Ovary (tissue), 9 donors: ENCODE data around the gene LCLAT1. TPM values are rescaled to one million over a fixed set of nuclear protein-coding genes. Genes with fewer than 3 reads are reported as not detected.
A peak's percentile ranks its signal among the peaks of the same experiment; 100 is the strongest.

Source experiments
- DNase-seq, 5 donors: peaks; one replicate each; pipeline ENCODE4 v3.0.0-alpha.2; 2019 to 2020
- H3K27ac ChIP-seq, 2 donors: fragments of 200-600 bp; one replicate each; pipeline versions ENCODE4 v1.5.1 to v1.8.0; 2019 to 2022
- H3K27me3 ChIP-seq: fragments of 200-600 bp; one replicate; pipeline ENCODE4 v1.8.0; 2022
- H3K36me3 ChIP-seq: fragments of 200-600 bp; sonication (generic); one replicate; pipeline ENCODE4 v1.5.1; 2019
- H3K4me1 ChIP-seq: one replicate; pipeline ENCODE4 v1.8.1; 2013; ENCODE audit warnings: mild to moderate bottlenecking, moderate library complexity; ENCODE audit not compliant: insufficient read depth
- H3K4me3 ChIP-seq: fragments of 200-600 bp; sonication (generic); one replicate; pipeline ENCODE4 v1.5.1; 2017
- H3K9me3 ChIP-seq, 2 donors: fragments of 200-600 bp in 1 of 2; sonication (generic) in 1 of 2; one replicate each; pipeline versions ENCODE4 v1.5.1 to v1.8.1; 2013 to 2019; ENCODE audit warnings: mild to moderate bottlenecking in 1 of 2, moderate library complexity in 1 of 2
- CTCF ChIP-seq, 3 donors: fragments of 450-650 bp in 2 of 3; fragments of 200-600 bp in 1 of 3; IDR thresholded peaks; one replicate each; pipeline versions ENCODE4 v1.5.1 to v1.8.0; 2016 to 2022; ENCODE audit warnings: antibody characterized with exemption in 3 of 3, mild to moderate bottlenecking in 1 of 3
- EP300 ChIP-seq: sonication (generic); formaldehyde crosslinking; IDR thresholded peaks from one replicate; pipeline ENCODE4 v1.6.1; 2017; ENCODE audit warnings: antibody characterized with exemption
- POLR2A ChIP-seq: fragments of 450-650 bp; IDR thresholded peaks from one replicate; pipeline ENCODE4 v1.6.1; 2017; ENCODE audit warnings: antibody characterized with exemption, mild to moderate bottlenecking, moderate library complexity
- WGBS, 3 donors: extraction: QIAGEN DNeasy Blood & Tissue Kit in 1 of 3; methylation state at CpG; one replicate each; pipeline versions ENCODE4 v1.1.5 to v1.1.7; 2013 to 2017; 5-methylcytosine and 5-hydroxymethylcytosine counted together
- intact Hi-C, 4 donors: fragments of 100-400 bp; cut with DNase I; formaldehyde crosslinking; loops; one replicate each; pipeline versions ENCODE4 v1.11.0 to v1.15.1; 2022 to 2023
- polyA plus RNA-seq, 2 donors: library from polyadenylated mRNA; stranded (reverse); fragments of 200-250 nt in 1 of 2; fragments of 350-450 nt in 1 of 2; fragmentation: Illumina TruSeq in 1 of 2; extraction: RNeasy Lipid Tissue Mini Kit (QIAGEN cat#74804) in 1 of 2; gene quantifications; one replicate each; pipeline ENCODE4 v1.2.3, GENCODE V29; 2013 to 2014
- total RNA-seq, 7 donors: library from RNA; depleted of rRNA in 2 of 7; stranded (reverse); fragments of >200 nt in 2 of 7; fragmentation: NEBNext Ultra II Directional in 3 of 7; extraction: Animal tissue kit (Norgen Biotek cat#: 25700) in 3 of 7; gene quantifications; one replicate each; pipeline versions ENCODE4 v1.1.0 to v1.2.4, GENCODE V29; 2016 to 2023
- donor health status: DM: no; HTN: no; CAD: no; lungs with moderate emphysema.
- donor health status: DM: no; HTN: no; CAD: no.
- donor health status: Bipolar disorder and iron deficiency.
- donor health status: DM: yes; HTN: yes; CAD: no.
- donor health status: DM: no; HTN: no; CAD: no.
- donor health status: DM: yes; HTN: yes; CAD: no.

The LCLAT1 gene
- total and polyA plus RNA-seq, 9 donors, result 3.2 to 26.5 (median 22.6) TPM

- no peaks in the 10 kb centered on the region for H3K9me3 ChIP-seq
- intact Hi-C loops, result no loop called here
- H3K4me3 ChIP-seq, result no peak overlapping the region
- 93 to 95% (median 94%) methylated on average over 1 of the region's 1 CpG for WGBS, 3 donors
- TF ChIP-seq CTCF (IDR thresholded peaks at IDR 0.05) (no peak), EP300 (no peak), POLR2A (no peak)
- peaks cover 3% of the 10 kb centered on the region for H3K4me1 ChIP-seq
- no peaks in the 10 kb centered on the region for H3K36me3 ChIP-seq
- no peak for DNase-seq
- H3K27me3 ChIP-seq, result no peaks in the 10 kb centered on the region
- no peak overlapping the region for H3K27ac ChIP-seq
These were observed 114.3 kb downstream of the LCLAT1 start for GRCh38 chr2:30561349-30561748.

GRCh38 chr2:30565851-30566358 is 118.9 kb downstream of the LCLAT1 start:
- peak in 4 of 5 donors; percentile 24 to 39 (median 27) for DNase-seq
- Histone ChIP-seq H3K4me1 (peaks cover 5% of the 10 kb centered on the region), H3K27ac (no peak overlapping the region), H3K9me3 (no peaks in the 10 kb centered on the region), H3K4me3 (no peak overlapping the region), H3K36me3 (no peaks in the 10 kb centered on the region), H3K27me3 (no peaks in the 10 kb centered on the region)
- TF ChIP-seq EP300 (no peak), CTCF (IDR thresholded peaks at IDR 0.05) (no peak), POLR2A (no peak)
- 21 to 36% (median 30%) methylated on average over 5 of the region's 5 CpGs for WGBS, 3 donors
- intact Hi-C loops, result no loop called here

- no peaks in the 10 kb centered on the region for H3K27me3 ChIP-seq
- no peaks in the 10 kb centered on the region for H3K36me3 ChIP-seq
- intact Hi-C loops, result no loop called here
- H3K9me3 ChIP-seq, result no peaks in the 10 kb centered on the region
- TF ChIP-seq EP300 (no peak), POLR2A (no peak), CTCF (IDR thresholded peaks at IDR 0.05) (no peak)
- DNase-seq, result no peak
- H3K4me1 ChIP-seq, result peaks cover 5% of the 10 kb centered on the region
- no peak overlapping the region for H3K4me3 ChIP-seq
- H3K27ac ChIP-seq, result no peak overlapping the region
- 69 to 87% (median 80%) methylated on average over 4 of the region's 4 CpGs for WGBS, 3 donors
These were observed 119.6 kb downstream of the LCLAT1 start for GRCh38 chr2:30566631-30567030.

GRCh38 chr2:30567317-30567716 is 120.3 kb downstream of the LCLAT1 start:
- no peaks in the 10 kb centered on the region for H3K9me3 ChIP-seq
- H3K36me3 ChIP-seq, result no peaks in the 10 kb centered on the region
- TF ChIP-seq EP300, result no peak
- TF ChIP-seq POLR2A, result no peak
- no peak for TF ChIP-seq CTCF (IDR thresholded peaks at IDR 0.05)
- no peaks in the 10 kb centered on the region for H3K27me3 ChIP-seq
- WGBS, 3 donors, result 77 to 92% (median 77%) methylated on average over 4 of the region's 4 CpGs
- no peak for DNase-seq
- H3K4me1 ChIP-seq, result peaks cover 5% of the 10 kb centered on the region
- intact Hi-C loops, result no loop called here
- no peak overlapping the region for H3K4me3 ChIP-seq
- H3K27ac ChIP-seq, result no peak overlapping the region
